CD4-positive, alpha-beta T cell treated with Interleukin-21 for 1 hour (primary cell): Measurements from ENCODE around the gene KRTAP20-3.

Source experiments
- DNase-seq: peaks from one replicate; pipeline ENCODE4 v3.0.0-alpha.2; 2020

Gene KRTAP20-3

DNA sequence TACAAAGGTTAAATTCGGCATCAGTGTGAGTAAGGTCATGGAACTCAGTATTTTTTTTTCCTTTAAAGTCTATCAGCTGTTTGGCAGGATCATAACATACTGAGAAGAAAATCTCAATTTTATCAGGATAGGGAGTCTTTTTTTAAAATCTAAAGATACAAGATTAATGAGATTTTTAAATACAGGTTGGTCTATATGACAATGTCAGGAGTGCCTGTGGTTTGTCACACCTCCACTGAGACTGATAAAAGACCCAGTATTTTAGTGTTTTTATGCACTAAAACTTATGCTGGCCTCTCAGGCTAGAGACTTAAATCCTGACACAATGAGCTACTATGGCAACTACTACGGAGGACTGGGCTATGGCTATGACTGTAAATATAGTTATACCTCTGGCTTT lies at the start of gene KRTAP20-3:
TSS of gene KRTAP20-3 (plus strand) at position 301 of the 400 bp plus-strand sequence.
- DNase-seq, result no peak

DNA sequence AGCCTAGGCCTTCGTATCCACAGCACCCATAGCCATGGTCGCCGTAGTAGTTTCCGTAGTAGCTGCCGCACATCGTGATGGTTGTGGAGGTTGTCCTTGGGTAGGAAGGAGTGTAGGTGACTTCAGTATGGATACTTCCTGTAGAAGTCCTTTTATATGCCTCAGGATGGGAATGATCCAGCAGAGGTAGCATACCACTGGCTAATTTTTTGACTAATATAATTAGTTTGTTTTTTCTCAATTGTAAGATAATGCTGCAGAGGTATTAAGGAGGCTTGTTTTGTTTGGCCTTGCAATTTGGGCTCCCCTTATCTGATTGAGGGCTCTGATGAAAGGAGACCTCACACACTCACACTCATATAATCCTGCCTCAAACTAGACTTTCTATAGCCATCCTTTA lies 43.9 kb upstream of the KRTAP20-3 start, which contains the start of gene KRTAP6-2:
TSS of gene KRTAP6-2 (minus strand) at position 101 of the 400 bp plus-strand sequence. CDS start at position 73, 28 bp downstream.
- DNase-seq, result no peak

DNA sequence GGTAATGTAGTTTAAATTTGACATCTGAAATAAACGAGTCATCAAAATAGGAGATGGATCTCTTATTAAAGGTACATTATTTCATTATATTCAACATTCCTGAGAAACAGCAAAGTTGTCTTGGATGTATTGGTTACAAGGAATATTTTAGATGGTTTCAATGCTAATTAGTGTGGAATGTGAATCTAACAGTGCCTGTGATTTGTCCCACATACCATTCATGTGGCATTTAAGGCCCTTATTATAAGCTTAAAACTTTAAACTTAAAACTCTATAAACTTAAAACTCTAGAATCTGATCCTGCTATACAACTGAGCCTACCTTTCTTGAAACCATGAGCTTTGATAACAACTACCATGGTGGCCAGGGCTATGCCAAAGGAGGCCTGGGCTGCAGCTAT lies 41.9 kb upstream of the KRTAP20-3 start, which contains the start of gene KRTAP22-1:
TSS of gene KRTAP22-1 (plus strand) at position 301 of the 400 bp plus-strand sequence.
- DNase-seq, result no peak

DNA sequence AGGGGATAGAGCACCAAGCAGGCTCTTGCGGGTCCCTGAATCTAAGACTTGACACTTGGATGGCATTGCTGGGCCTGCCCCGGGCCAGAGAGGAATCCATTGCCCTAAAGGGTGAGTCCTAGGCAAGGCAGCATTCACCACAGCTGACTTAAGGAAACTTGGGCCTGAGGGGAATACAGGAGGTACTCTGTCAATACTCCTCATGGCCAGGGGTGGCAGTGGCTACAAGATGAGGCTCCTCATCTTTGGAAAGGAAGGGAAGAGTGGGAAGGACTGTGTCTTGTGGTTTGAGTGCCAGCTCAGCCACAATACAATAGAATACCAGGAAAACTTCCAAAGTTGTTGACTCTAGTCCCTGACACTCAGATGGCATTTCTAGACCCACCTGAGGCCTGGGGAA lies 36.7 kb upstream of the KRTAP20-3 start:
- DNase-seq, result no peak

DNA sequence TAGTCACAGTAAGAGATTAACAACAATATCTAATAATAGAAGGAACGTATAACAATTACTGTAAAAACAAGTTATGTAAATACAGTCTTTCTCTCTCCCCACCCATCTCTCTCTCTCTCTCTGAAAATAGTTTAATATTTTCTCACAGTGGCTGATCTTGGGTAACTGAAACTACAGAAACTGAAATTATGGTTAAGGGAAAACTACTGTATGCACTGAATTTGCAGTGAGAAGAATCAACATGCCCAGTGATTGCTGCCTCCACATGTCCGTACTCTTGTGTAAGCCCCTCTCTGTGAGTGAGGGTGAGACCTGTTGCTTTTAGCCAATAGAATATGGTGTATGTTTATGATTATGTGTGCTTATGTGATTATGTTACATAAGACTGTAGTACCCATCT lies 30.5 kb upstream of the KRTAP20-3 start:
- DNase-seq, result no peak

DNA sequence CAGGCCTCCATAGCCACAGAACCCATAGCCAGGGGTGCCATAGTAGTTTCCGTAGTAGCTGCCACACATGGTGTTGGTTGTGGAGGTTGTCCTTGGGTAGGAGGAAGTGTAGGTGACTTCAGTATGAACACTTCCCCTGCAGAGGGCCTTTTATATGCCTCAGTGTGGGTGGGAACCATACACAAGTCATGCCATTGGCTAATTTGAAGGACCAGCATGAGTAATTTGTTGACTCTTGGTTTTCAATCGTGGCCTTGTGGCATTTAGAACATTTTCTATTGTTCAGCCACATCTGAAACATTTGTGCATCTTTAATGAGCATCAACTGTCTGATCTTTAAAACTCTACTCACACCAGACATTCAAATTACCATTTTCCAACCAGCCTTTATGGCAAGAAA lies 28.8 kb upstream of the KRTAP20-3 start, which contains the start of gene KRTAP6-1:
TSS of gene KRTAP6-1 (minus strand) at position 95 of the 400 bp plus-strand sequence. CDS start at position 69, 26 bp downstream.
- DNase-seq, result no peak

DNA sequence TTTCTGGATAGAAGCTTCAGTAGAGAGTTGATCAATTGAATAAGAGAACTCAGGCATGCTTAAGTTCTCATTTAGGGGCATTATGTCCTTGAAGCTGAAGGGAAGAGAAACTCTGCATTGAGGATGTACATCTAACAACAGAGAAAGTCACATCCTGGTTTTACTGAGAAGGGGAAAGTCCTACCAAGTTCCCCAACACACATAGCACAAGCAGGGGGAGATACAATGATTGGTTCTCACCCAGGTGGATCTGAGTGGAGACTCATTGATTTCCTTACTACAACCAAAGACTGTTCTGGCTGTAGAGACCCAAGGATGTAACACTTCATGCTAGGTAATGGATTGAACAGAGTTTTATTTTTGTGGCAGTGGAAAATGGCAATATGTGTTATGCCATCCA lies 27.5 kb upstream of the KRTAP20-3 start:
- no peak for DNase-seq

DNA sequence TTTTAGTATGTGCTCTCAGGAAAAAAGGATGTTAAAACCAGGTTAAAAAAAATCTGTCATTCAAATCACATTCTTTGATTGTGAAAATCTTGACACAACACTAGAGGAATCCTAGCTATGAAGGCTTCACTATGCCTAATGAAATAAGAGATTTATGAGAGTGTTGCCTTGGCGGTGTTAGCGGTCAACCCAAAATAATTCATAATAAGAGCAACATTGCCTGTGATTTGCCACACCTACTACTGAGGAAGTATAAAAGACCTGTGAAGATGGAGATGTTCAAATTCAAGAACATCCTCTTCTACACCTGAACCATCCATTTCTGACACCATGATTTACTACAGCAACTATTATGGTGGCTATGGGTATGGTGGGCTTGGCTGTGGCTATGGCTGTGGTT lies 26.5 kb upstream of the KRTAP20-3 start, which contains the start of gene KRTAP20-1:
TSS of gene KRTAP20-1 (plus strand) at position 301 of the 400 bp plus-strand sequence. CDS start at position 331, 30 bp downstream.
- no peak for DNase-seq

DNA sequence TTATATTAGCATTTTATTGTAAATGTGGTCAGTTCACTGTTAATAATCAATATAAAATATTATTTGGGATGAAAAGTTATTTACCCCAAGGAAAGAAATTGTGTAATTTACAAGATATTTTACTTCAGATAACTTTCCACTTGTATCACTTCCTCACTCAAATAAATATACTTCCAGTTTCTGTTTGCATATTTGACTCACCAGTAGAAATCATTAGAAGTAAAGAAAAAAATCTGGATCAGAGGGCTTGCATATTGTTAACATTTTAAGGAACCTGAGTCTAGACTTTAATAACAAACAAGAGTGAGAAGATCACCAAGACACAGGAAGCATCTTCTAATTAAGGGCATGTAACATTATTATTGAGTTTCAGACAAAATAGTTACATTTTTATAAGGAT lies 22.6 kb upstream of the KRTAP20-3 start:
- DNase-seq, result no peak

DNA sequence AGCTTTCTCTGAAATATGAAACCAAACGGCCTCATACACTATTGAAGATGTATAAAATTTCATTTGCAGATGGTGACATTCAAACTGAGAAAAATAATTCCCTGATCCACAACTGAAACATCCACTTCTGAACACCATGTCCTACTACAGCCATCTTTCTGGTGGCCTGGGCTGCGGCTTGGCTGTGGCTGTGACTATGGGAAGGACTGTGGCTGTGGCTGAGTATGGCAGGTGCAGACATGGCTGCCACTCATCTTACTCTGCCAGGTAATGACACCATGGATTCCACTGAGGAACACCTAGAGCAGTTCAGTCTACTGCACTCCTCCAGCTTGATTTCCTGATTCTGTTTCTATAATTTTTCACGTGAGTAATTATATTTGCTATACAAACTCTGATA lies 22.1 kb upstream of the KRTAP20-3 start, which contains the start of gene KRTAP20-4:
TSS of gene KRTAP20-4 (plus strand) at position 106 of the 400 bp plus-strand sequence.
- no peak for DNase-seq

DNA sequence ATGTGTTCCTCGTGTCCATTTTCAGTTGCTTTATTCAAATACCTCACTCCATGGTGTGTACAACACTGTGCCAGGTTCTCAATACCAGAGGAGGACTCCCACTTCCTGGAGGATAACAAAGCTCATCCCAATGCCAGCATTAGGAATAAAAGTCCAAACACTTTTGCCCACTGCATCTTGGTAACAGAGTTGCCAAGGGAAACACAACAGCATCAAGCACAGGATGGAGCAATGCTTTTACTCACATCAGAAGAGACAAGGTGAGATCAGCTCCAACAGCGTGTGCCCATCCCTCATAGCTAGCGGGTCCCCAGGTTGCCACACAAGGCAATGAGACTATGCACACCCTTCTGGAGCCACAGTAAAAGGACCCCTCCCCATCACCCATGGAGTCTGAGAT lies 19.3 kb upstream of the KRTAP20-3 start:
- DNase-seq, result no peak

DNA sequence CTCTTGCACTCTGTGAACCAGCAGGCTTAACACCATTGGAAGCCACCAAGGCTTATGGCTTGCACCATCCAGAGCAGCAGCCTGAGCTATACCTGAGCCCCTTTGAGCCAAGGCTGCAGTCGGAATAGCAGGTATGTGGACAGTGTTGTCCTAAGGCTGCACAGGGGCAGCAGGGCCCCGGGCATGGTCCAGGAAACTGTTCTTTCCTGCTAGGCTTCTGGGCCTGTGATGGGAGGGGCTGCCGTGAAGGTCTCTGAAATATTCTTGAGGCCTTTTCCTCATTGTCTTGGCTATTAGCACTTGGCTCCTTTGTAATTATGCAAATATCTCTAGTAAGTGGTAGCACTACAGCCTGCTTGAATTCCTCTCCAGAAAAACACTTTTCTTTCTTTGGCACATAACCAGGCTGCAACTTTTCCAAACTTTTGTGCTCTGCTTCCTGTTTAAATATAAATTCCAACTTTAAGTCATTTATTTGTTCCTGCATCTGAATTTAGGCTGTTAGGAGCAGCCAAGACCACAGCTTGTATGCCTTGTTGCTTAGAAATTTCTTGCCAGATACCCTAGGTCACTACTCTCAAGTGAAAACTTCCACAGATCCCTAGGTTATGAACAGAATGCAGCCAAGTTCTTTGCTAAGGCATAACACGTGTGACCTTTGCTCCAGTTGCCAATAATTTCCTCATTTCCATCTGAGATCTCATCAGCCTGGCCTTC lies 17.1 kb upstream of the KRTAP20-3 start:
- no peak for DNase-seq

DNA sequence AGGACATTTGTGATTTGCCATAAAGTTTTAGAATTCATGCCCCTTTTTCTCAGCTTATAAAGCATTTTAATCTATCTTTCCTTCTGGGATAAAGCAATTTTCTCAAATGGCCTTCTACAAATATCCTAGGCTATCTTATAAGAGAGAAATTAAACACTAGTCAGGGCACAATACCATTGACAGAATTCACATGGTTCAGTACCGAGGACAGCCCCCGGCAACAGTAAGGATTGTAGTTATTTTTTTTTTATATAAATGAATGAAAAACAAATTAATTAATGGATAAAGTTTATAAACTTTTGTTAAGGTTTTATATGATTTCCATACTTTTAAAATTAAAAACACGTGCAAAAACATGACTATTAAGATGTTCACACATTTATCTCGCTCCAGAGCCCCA lies 14.6 kb upstream of the KRTAP20-3 start:
- DNase-seq, result no peak

DNA sequence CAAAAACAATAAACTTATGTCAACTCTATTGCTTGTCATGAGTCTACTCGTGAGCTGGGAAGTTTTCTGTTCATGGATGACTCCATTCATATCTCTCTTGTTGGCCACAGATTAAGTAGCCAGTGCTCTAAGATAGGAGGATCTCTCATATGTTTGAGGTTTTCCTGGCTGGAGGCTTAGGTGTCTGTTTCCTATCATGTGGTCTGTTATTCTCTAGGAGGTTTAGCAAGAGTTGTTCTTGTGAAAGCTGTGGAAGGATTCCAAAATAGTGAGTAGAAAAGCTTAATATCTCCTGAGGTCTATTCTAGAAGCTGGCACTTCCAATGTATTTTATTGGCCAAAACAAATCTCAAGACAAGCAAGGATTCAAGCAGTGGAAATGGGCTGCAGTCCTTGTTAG lies 13.5 kb upstream of the KRTAP20-3 start:
- DNase-seq, result no peak

DNA sequence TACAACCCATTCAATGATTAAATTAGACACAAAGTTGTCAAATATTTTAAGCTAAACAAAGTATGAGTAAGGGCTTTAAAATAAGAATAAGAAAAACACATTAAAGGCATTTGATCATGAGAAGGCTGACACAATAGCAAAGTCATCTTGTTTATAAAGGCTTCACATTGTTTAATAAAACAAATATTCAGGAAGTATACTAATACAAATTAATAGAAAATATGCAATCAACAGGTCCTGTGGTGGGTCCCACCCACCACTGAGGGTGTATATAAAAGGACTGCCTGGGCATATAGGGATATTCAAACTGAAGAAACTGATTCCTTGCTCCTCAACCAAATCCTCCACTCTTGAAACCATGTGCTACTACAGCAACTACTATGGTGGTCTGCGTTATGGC lies 7.8 kb upstream of the KRTAP20-3 start, which contains the start of gene KRTAP20-2:
TSS of gene KRTAP20-2 (plus strand) at position 301 of the 400 bp plus-strand sequence. CDS start at position 359, 58 bp downstream.
- DNase-seq, result no peak

DNA sequence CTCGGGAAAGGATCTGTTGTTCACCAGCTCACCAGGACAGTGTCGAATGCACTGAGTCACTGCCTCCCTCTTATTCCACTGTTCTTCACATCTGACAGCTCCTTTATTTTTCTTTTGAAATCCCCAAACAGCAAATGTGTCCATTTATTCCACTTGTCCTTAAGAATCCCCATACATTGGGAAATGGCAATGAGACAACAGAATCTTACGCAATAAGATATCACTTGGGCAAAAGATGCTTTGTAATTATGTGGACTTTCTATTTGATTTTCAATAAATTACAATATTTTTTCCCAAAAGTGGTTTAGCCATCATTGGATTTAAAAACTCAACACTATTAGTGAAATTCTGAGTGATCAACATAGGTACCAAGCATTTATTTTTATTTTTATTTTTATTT lies 4.0 kb upstream of the KRTAP20-3 start:
- no peak for DNase-seq

DNA sequence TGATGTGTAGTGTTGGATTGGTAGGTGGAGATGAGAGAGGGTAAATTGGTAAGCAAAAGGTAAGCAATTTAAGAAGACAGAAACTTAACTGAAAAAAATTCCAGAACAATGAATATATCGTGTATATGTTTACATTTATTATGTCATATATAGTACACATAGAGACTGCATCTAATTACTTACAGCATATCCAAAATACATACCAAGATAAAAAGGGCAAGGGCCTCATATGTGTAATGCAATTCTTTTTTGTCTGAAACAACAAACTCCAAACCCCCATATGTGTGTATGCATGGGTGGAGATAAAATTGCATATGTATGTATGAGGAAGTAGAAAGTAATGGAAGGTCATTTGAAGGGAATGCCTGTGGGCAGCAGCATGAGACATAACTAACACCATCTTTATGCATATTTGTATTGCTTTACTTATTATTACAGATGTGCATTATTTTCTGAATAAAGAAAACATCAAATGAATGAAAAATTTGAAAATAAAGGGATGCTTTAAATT lies 4.3 kb downstream of the KRTAP20-3 start:
- no peak for DNase-seq

DNA sequence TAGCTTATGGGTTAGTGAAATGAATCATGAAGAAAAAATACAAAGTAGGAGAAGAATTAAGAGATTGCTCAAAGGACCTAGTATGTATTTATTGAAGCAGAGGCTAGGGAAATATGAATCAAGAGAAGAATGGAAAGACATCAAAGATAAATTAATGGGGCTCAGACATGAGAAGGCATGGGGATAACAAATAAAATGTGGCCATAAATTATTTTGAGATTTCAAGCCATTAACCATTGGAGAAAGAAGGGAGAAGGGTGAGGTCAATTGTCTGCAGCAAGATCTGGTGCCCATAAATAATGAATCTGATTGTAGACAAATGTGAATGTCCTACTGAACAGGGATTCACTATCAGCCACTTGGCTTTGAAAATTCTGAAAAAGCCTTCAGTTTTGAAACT lies 10.2 kb downstream of the KRTAP20-3 start:
- DNase-seq, result no peak

DNA sequence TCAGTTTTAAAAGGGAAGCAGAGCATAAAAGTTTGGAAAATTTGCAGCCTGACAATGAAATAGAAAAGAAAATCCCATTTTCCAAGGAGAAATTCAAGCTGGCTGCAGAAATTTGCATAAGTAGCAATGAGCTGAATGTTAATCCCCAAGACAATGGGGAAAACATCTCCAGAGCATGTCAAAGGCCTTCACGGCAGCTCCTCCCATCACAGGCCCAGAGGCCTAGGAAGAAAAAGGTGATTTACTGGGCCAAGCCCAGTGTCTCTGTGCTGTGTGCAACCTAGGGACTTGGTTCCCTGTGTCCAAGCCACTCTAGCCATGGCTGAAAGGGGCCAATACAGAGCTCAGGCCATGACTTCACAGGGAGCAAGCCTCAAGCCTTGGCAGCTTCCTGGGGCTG lies 26.1 kb downstream of the KRTAP20-3 start:
- DNase-seq, result no peak

DNA sequence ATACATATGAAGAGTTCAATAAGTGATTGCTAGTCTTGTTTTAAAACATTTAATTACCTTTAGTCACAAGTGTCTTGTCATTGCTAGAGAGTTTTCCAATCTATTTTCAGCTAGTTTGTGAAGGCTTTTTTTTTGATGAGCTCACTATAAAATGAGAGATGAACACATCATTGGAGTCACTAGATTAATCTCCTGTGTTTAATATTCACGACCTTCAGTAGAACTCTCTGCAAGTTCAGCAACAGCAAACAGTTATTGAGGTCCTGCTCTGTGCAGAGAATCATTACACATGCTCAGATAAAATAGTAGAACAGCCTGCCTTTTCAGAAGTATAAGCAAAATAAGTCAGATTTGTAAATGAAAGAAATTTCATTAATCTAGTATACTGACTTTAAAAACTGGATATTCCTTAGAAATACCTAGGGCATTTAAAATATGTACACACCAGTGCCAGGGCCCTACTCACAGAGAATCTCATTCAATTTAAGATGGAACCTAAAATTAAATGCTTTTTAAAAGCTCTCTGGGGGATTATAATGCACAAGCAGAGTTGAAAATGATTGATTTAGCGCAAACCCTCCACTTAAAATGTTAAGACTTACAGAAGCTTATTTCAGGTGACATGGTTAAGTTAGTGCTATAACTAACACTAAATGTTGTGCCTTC lies 30.5 kb downstream of the KRTAP20-3 start:
- DNase-seq, result no peak

DNA sequence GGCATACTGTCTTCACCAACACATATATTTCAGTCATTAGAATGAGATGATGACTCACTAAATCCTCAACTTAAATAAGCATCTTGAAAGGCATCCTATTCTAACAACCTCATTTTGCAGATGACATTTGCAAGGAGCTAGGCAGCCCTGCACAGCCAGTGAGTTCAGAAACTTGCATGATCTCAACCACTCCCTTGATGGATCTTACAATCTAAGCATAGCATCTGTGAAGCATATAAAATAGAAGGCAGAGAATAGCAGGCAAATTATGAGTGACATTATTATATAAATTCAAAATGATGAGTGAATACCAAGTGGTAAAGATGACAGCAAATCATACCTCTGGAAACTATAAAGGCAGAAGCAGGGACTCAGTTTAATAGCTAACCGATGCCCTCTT lies 31.6 kb downstream of the KRTAP20-3 start:
- DNase-seq, result no peak

DNA sequence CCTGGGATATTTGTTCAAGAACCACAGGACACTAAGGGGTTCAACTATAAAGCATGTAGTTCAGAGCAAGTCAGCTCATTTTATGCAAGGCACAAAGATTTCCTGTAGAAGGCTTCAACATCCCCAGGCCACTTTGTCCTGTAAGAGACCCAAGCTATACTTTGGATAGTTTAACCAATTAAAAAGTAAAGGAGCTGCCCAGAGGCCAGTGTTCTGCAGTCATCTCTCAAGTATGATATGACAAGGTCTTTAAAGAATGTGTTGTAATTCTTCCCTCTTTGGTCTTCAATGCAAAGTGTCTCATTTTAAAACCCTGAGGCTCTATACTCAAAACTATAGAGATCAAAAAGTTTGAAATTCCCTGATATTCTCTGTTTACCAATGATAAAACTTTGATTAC lies 34.1 kb downstream of the KRTAP20-3 start:
- no peak for DNase-seq

DNA sequence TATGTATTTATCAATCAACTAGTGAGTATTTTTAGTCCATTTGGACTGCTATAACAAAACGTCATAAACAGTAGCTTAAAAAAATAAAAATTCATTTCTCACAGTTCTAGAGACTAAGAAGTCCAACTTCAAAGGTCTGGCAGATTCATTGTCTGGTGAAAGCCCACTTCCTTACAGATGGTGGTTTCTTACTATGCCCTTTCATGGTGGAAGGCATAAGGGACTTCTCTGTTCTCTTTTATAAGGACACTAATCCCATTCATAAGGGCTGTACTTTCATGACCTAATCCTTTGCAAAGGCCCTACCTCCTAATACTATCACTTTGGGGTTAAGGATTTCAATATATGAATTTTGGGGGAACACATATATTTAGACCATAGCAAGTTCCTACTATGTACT lies 37.9 kb downstream of the KRTAP20-3 start:
- DNase-seq, result no peak

DNA sequence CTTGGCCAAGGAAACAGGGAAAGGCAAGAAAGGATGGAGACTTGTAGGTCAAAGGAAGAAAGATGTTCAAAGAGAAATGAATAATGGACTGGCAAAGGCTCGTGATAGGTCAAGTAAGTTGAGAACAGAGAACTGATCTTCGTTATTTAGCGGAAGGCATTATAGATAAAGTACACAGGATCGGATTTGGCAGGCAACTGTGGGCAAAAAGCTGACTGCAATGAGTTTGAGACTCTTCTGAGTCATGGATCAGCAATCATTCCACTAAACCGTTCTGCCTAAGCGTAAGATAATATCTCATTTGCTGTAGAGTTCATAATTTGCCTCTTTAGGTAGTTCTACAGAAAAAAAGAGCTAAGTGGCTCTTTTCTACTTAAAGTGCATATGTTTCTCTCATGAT lies 41.8 kb downstream of the KRTAP20-3 start:
- DNase-seq, result no peak
